Smooth muscle cell (in vitro differentiated cells): ENCODE results near the gene TRIM24. TPM values are rescaled to one million over a fixed set of nuclear protein-coding genes. Genes with fewer than 3 reads are reported as not detected.

Experiments
- DNase-seq: peaks from one replicate; lab custom pipeline; 2025; ENCODE audit not compliant: unreplicated experiment; lab: John Stamatoyannopoulos, UW
- H2AFZ ChIP-seq: fragments of 200-600 bp; sonication (generic); 2 replicates; pipeline ENCODE4 v1.6.0; 2016; ENCODE audit warnings: antibody characterized with exemption, low read depth, mild to moderate bottlenecking
- H3F3A ChIP-seq: fragments of 200-600 bp; sonication (generic); 2 replicates; pipeline ENCODE4 v1.6.0; 2017; ENCODE audit warnings: antibody characterized with exemption, low read depth
- H3K27ac ChIP-seq: fragments of 200-600 bp; sonication (generic); 2 replicates; pipeline ENCODE4 v1.5.1; 2016; ENCODE audit warnings: low read depth, mild to moderate bottlenecking
- H3K27me3 ChIP-seq: fragments of 200-600 bp; sonication (generic); 2 replicates; pipeline ENCODE4 v1.6.1; 2016; ENCODE audit warnings: low read depth, mild to moderate bottlenecking
- H3K36me3 ChIP-seq: fragments of 200-600 bp; sonication (generic); 2 replicates; pipeline ENCODE4 v1.5.1; 2016; ENCODE audit warnings: low read depth
- H3K4me1 ChIP-seq: fragments of 200-600 bp; sonication (generic); 2 replicates; pipeline ENCODE4 v1.5.1; 2016; ENCODE audit warnings: low read depth
- H3K4me2 ChIP-seq: fragments of 200-600 bp; sonication (generic); 2 replicates; pipeline ENCODE4 v1.6.0; 2016; ENCODE audit warnings: mild to moderate bottlenecking
- H3K4me3 ChIP-seq: fragments of 200-600 bp; sonication (generic); 2 replicates; pipeline ENCODE4 v1.5.1; 2016; ENCODE audit warnings: mild to moderate bottlenecking
- H3K79me2 ChIP-seq: fragments of 200-600 bp; sonication (generic); 2 replicates; pipeline ENCODE4 v1.6.0; 2016; ENCODE audit warnings: low read depth, mild to moderate bottlenecking
- H3K9ac ChIP-seq: fragments of 200-600 bp; sonication (generic); 2 replicates; pipeline ENCODE4 v1.6.0; 2016; ENCODE audit warnings: low read depth
- H3K9me3 ChIP-seq: fragments of 200-600 bp; sonication (generic); replicated peaks from 2 replicates; pipeline ENCODE4 v1.5.1; 2016; ENCODE audit warnings: low read depth
- H4K20me1 ChIP-seq: fragments of 200-600 bp; sonication (generic); 2 replicates; pipeline ENCODE4 v1.6.0; 2016; ENCODE audit warnings: low read depth
- WGBS: methylation state at CpG from one replicate; pipeline ENCODE4 v1.1.7; 2016; ENCODE audit warnings: low lambda C conversion rate; 5-methylcytosine and 5-hydroxymethylcytosine counted together
- polyA plus RNA-seq: library from polyadenylated mRNA; unstranded; fragments of >200 nt; fragmentation: Nextera tagmentation; extraction: Ambion mirVana; gene quantifications from 2 replicates; pipeline ENCODE4 v1.2.1, GENCODE V29; 2016
- total RNA-seq: library from RNA; depleted of rRNA; stranded (reverse); fragments of >200 nt; gene quantifications from 2 replicates; pipeline ENCODE4 v1.2.3, GENCODE V29; 2014
- TF ChIP-seq, protein P1 (sequence below): fragments of 200-600 bp; sonication (generic); IDR thresholded peaks from 2 replicates; pipeline ENCODE4 v1.5.1; 2017; ENCODE audit warnings: borderline replicate concordance, mild to moderate bottlenecking, antibody characterized with exemption; ENCODE audit not compliant: insufficient read depth, poor library complexity, severe bottlenecking

TRIM24 gene
- total and polyA plus RNA-seq, 2 experiments from 2014 or later, result 24.9 to 60.7 TPM

DNA sequence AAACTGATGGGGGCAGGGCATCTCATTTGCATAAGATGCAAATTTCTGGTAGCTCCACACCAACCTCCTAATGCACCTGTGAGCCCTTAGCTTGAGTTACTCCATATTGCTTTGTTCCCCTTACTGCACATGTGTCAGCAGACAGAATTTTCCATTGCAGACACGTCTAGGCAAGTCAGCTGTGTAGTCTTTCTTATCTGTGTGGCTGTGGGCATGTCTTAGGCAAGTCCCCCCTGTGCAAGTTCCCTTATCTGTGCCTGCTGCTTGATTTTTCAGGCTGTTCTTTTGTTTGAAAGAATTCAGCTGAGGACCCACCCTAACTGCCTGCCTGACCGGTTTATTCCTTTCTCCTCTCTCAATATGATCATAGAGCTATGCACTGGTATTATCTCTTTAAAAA lies 28.5 kb upstream of the TRIM24 start:
- WGBS, result 88% methylated on average over 2 of the region's 2 CpGs

DNA sequence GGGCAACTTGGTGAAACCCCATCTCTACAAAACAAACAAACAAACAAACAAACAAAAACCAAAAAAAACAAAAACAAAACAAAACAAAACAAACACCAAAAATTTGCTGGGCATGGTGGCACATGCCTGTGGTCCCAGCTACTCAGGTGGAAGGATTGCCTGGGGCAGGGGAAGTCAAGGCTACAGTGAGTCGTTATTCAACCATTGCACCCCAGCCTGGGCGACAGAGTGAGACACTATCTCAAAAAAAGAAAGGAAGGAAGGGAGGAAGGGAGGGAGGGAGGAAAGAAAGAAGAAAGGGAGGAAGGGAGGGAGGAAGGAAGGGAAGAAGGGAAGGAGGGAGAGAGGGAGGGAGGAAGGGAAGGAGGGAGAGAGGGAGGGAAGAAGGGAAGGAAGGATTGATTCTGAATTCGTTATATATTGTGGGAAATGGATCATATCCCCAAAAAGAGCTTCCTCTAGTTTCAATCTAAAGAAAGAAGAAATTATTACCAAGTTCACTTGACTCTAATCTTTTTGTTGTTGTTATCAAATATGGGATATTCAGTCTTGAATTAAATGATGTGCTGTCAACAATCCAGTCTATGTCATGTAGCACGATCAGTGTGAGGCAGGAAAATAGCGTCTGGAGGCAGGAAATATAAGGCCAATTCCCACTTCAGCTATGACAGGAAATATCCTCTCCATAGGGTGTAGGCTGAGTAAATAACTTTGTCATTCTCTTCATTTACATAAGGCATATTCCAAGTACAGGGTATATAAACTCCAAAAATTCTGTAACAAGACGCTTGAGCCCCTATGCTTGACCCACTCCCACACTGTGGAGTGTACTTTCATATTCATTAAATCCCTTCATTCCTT lies 26.2 kb upstream of the TRIM24 start:
- Histone ChIP-seq H3K9ac (no peak overlapping the region), H3K27me3 (no peaks in the 10 kb centered on the region), H3K27ac (no peak overlapping the region), H3K9me3 (no peaks in the 10 kb centered on the region), H3K79me2 (no peaks in the 10 kb centered on the region), H3K36me3 (no peaks in the 10 kb centered on the region), H3K4me1 (no peaks in the 10 kb centered on the region), H3K4me3 (no peak overlapping the region), H3K4me2 (no peak overlapping the region), H3F3A (no peaks in the 10 kb centered on the region), H4K20me1 (no peaks in the 10 kb centered on the region), H2AFZ (no peak overlapping the region)
- 91% methylated on average over 6 of the region's 6 CpGs for WGBS
- DNase-seq, result no peak
- TF ChIP-seq, protein P1, sequence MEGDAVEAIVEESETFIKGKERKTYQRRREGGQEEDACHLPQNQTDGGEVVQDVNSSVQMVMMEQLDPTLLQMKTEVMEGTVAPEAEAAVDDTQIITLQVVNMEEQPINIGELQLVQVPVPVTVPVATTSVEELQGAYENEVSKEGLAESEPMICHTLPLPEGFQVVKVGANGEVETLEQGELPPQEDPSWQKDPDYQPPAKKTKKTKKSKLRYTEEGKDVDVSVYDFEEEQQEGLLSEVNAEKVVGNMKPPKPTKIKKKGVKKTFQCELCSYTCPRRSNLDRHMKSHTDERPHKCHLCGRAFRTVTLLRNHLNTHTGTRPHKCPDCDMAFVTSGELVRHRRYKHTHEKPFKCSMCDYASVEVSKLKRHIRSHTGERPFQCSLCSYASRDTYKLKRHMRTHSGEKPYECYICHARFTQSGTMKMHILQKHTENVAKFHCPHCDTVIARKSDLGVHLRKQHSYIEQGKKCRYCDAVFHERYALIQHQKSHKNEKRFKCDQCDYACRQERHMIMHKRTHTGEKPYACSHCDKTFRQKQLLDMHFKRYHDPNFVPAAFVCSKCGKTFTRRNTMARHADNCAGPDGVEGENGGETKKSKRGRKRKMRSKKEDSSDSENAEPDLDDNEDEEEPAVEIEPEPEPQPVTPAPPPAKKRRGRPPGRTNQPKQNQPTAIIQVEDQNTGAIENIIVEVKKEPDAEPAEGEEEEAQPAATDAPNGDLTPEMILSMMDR, result no peak

More for the DNA sequence above, 28.5 kb upstream of the TRIM24 start:
- no peaks in the 10 kb centered on the region for H3K4me1 ChIP-seq
- TF ChIP-seq, protein P1, result no peak
- H4K20me1 ChIP-seq, result no peaks in the 10 kb centered on the region
- no peak overlapping the region for H3K4me3 ChIP-seq
- no peak overlapping the region for H2AFZ ChIP-seq
- no peak overlapping the region for H3K27ac ChIP-seq
- H3F3A ChIP-seq, result no peaks in the 10 kb centered on the region
- DNase-seq, result no peak
- no peaks in the 10 kb centered on the region for H3K36me3 ChIP-seq
- H3K4me2 ChIP-seq, result no peak overlapping the region
- H3K27me3 ChIP-seq, result no peaks in the 10 kb centered on the region
- H3K79me2 ChIP-seq, result no peaks in the 10 kb centered on the region
- no peaks in the 10 kb centered on the region for H3K9me3 ChIP-seq
- no peak overlapping the region for H3K9ac ChIP-seq

DNA sequence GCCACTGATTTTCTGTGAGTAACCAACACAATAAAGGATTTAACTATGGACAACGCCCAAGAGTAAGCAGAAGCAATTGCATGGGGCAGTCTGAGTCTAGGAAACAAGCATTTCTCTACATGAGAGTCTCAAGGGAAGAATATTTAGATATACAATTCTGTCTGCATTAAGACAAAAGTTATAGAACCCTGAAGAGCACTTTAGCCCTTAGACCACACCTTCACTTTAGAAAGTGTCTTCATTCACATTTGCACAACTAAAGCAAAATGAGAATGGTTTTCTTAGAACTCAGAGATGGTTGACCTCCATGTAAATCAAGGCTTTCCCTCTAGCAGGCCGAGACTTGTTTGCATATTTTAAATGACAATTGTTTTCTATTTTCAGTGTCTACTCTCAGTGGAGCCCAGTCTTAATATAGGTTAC lies 25.5 kb upstream of the TRIM24 start:
- Histone ChIP-seq H3K9me3 (no peaks in the 10 kb centered on the region), H3K4me2 (no peak overlapping the region), H3K36me3 (no peaks in the 10 kb centered on the region), H3K4me3 (no peak overlapping the region), H3F3A (no peaks in the 10 kb centered on the region), H3K27ac (no peak overlapping the region), H4K20me1 (no peaks in the 10 kb centered on the region), H2AFZ (no peak overlapping the region), H3K9ac (no peak overlapping the region), H3K27me3 (no peaks in the 10 kb centered on the region), H3K79me2 (no peaks in the 10 kb centered on the region), H3K4me1 (no peaks in the 10 kb centered on the region)
- no peak for DNase-seq
- WGBS, result 76% methylated on average over 2 of the region's 2 CpGs
- TF ChIP-seq, protein P1, result no peak
